ENCODE results near the gene MTPN.

MTPN gene, protein sequence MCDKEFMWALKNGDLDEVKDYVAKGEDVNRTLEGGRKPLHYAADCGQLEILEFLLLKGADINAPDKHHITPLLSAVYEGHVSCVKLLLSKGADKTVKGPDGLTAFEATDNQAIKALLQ

DNA sequence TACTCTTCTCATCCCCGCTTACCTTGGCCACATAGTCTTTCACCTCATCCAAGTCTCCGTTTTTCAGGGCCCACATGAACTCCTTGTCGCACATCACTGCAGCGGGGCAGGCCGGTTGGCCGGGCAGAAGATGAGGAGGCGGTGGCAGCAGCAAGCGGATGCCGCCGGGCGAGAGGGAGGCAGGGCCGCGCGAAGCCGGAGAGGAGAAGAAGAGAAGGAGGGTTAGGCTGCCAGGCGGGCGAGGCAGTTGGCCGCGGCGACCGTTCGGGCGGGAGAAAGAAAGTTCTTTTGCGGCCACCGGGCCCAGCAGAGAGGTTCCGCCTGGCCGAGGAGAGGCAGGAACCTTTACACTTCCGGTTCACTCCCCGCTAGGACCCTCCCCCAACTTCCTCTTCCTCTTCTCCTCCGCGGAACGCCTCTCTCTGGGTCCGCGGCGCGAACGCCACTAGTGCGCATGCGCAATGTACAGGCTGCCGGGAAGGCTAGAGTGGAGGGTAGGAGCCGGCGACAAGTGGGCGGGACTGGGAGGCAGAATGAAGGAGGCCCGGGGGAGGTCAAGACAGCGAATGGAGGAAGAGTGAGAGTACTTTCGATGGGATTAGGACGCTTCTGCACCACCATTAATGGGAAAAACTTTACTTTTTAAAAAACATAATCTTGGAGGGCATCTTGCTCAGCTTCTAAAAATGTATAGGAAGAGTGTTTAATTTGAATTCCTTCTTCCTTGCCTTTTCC is at the start of gene MTPN:
Gene MTPN (minus strand): TSS at position 353 of the 735 bp plus-strand sequence. CDS start 259 bp downstream, at position 94.
- H3K27me3 Mint-ChIP-seq (ENCODE audit: low read depth, poor library complexity), result no peaks in the 10 kb centered on the region
- peak; percentile 97 for DNase-seq
- H3K9me3 Mint-ChIP-seq, result no peaks in the 10 kb centered on the region
- peak within 1 kb of the TSS; percentile 100 for H3K4me3 Mint-ChIP-seq
- peaks cover 8% of the 10 kb centered on the region for H3K36me3 Mint-ChIP-seq (ENCODE audit: low read depth)
- TF ChIP-seq, protein P1, sequence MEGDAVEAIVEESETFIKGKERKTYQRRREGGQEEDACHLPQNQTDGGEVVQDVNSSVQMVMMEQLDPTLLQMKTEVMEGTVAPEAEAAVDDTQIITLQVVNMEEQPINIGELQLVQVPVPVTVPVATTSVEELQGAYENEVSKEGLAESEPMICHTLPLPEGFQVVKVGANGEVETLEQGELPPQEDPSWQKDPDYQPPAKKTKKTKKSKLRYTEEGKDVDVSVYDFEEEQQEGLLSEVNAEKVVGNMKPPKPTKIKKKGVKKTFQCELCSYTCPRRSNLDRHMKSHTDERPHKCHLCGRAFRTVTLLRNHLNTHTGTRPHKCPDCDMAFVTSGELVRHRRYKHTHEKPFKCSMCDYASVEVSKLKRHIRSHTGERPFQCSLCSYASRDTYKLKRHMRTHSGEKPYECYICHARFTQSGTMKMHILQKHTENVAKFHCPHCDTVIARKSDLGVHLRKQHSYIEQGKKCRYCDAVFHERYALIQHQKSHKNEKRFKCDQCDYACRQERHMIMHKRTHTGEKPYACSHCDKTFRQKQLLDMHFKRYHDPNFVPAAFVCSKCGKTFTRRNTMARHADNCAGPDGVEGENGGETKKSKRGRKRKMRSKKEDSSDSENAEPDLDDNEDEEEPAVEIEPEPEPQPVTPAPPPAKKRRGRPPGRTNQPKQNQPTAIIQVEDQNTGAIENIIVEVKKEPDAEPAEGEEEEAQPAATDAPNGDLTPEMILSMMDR (IDR thresholded peaks at IDR 0.05), result no peak
- peak within 1 kb of the TSS; percentile 96 for H3K27ac Mint-ChIP-seq
- peaks cover 60% of the 10 kb centered on the region for H3K4me1 Mint-ChIP-seq

DNA sequence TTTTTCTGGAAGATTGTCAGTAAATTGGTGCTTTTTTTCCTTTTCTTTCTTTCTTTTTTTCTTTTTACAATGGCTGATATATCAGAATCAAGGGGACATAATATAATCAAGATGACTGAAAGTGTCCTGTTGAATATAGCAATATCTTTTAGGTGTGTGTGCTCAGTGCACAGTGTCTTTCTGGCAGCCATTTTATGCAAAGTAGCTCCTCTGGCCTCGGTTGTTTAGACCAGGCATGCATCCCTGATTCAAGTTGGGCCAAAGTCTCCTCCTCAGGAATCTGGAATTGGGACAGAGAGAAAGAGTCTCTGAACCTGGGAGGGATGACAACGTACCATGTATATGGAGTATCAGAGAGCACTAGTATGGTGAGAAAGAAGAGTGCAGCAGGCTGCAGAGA is 49.0 kb upstream of the MTPN start:
- TF ChIP-seq, protein P1 (IDR thresholded peaks at IDR 0.05), result no peak
- no peak overlapping the region for H3K4me3 Mint-ChIP-seq
- peaks cover 8% of the 10 kb centered on the region for H3K9me3 Mint-ChIP-seq
- H3K4me1 Mint-ChIP-seq, result no peaks in the 10 kb centered on the region
- no peak overlapping the region for H3K27ac Mint-ChIP-seq
- no peaks in the 10 kb centered on the region for H3K36me3 Mint-ChIP-seq (ENCODE audit: low read depth)
- no peak for DNase-seq
- no peaks in the 10 kb centered on the region for H3K27me3 Mint-ChIP-seq (ENCODE audit: low read depth, poor library complexity)

DNA sequence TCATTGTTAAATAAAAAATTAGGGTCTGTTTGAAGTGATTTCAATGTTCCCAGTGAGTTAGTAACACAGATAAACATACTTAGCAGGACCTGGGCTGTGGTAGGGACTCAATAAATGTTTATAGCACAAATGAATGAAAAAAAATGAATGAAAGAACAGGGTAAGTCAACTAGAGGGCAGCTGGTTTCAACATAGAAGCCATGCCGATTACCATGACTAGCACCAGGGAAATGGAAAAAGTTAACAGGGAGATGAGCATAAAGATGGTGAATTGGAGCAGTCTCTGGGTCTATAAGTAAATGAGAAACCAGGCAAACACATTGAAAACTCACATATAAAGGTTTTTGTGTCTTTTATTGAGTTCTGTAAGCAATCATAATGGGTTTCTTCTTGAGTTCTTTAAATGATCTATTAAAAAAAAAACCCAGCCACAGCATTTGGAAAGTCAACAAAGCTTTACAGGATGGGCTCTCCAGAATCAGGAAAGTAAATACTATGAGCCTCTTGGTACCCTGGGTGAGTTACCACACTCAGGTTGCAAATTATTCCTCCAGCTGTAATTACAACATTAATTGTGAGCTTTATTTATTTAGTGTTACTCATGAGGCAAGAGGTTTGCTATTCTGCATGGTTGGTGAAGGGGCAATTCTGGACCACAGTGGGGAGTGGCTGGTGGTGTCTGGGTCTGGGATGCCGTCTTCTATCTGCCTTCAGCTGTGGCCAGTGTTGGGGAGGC is 46.1 kb upstream of the MTPN start:
- no peak overlapping the region for H3K4me3 Mint-ChIP-seq
- no peaks in the 10 kb centered on the region for H3K36me3 Mint-ChIP-seq (ENCODE audit: low read depth)
- H3K9me3 Mint-ChIP-seq, result peaks cover 8% of the 10 kb centered on the region
- H3K27me3 Mint-ChIP-seq (ENCODE audit: low read depth, poor library complexity), result no peaks in the 10 kb centered on the region
- DNase-seq, result no peak
- no peaks in the 10 kb centered on the region for H3K4me1 Mint-ChIP-seq
- no peak overlapping the region for H3K27ac Mint-ChIP-seq
- TF ChIP-seq, protein P1 (IDR thresholded peaks at IDR 0.05), result no peak

DNA sequence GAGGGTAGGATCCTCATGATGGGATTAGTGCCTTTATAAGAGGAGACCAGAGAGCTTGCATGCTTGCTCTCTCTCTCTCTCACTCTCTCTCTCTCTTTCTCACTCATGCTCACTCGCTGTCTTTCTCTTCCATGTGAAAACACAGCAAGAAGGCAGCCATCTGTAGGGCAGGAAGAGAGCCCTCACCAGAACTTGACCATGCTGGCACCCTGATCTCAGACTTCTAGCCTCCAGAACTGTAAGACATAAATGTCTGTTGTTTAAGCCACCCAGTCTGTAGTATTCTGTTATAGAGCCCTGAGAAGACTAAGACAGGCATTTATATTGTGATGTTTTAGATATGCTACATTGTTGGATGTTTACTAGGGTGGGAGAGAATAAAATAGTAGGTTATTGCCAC is 43.4 kb upstream of the MTPN start:
- no peak for DNase-seq
- no peaks in the 10 kb centered on the region for H3K4me1 Mint-ChIP-seq
- no peak overlapping the region for H3K27ac Mint-ChIP-seq
- TF ChIP-seq, protein P1 (IDR thresholded peaks at IDR 0.05), result no peak
- no peaks in the 10 kb centered on the region for H3K36me3 Mint-ChIP-seq (ENCODE audit: low read depth)
- H3K9me3 Mint-ChIP-seq, result peaks cover 8% of the 10 kb centered on the region
- no peak overlapping the region for H3K4me3 Mint-ChIP-seq
- no peaks in the 10 kb centered on the region for H3K27me3 Mint-ChIP-seq (ENCODE audit: low read depth, poor library complexity)

DNA sequence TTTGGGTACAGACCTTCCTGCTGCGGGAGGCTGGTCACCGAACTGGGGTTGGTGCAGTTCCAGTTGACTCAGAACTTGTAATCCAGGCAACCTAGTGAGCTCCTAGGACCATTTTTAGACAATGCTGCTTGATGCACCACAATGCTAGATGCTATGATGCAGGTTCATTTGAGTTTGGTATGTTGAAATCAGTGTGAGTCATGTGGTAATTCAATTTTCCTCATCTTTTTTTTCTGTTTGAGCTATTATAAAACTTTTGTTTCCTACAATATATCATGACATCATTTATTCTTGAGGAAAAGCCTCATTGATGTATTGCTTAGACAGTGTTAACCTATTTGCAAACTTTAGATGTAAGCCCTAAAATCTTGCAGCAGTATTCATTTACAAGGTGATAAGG is 40.9 kb upstream of the MTPN start:
- DNase-seq, result no peak
- Mint-ChIP-seq H3K27ac (no peak overlapping the region), H3K4me1 (no peaks in the 10 kb centered on the region), H3K27me3 (ENCODE audit: low read depth, poor library complexity) (no peaks in the 10 kb centered on the region), H3K36me3 (ENCODE audit: low read depth) (no peaks in the 10 kb centered on the region), H3K9me3 (peaks cover 4% of the 10 kb centered on the region), H3K4me3 (no peak overlapping the region)
- TF ChIP-seq, protein P1 (IDR thresholded peaks at IDR 0.05), result no peak

Data from nephron progenitor cell (in vitro differentiated cells).